Hepatocyte (in vitro differentiated cells): ENCODE results near the gene CDK10. TPM values are rescaled to one million over a fixed set of nuclear protein-coding genes. Genes with fewer than 3 reads are reported as not detected.
"Not testable (repeated sequence)": the region's sequence is repeated elsewhere in the genome, so short reads cannot be mapped to it uniquely, and the experiment has no call there.

Experiments used
- DNase-seq: peaks from one replicate; pipeline ENCODE4 v3.0.0-alpha.2; 2016; ENCODE audit warnings: low spot score
- H2AFZ ChIP-seq: fragments of 200-600 bp; sonication (generic); 2 replicates; pipeline ENCODE4 v1.6.0; 2016; ENCODE audit warnings: antibody characterized with exemption, mild to moderate bottlenecking
- H3K27ac ChIP-seq: fragments of 200-600 bp; sonication (generic); 2 replicates; pipeline ENCODE4 v1.5.1; 2016; ENCODE audit warnings: mild to moderate bottlenecking
- H3K27me3 ChIP-seq: fragments of 200-600 bp; sonication (generic); 2 replicates; pipeline ENCODE4 v1.6.1; 2016
- H3K36me3 ChIP-seq: fragments of 200-600 bp; sonication (generic); replicated peaks from 2 replicates; pipeline ENCODE4 v1.5.1; 2016; ENCODE audit warnings: low read depth; ENCODE audit not compliant: insufficient read depth
- H3K4me1 ChIP-seq: fragments of 200-600 bp; sonication (generic); 2 replicates; pipeline ENCODE4 v1.5.1; 2016; ENCODE audit warnings: mild to moderate bottlenecking, moderate library complexity; ENCODE audit not compliant: insufficient read depth
- H3K4me2 ChIP-seq: fragments of 200-600 bp; sonication (generic); 2 replicates; pipeline ENCODE4 v1.6.0; 2016
- H3K4me3 ChIP-seq: fragments of 200-600 bp; sonication (generic); 2 replicates; pipeline ENCODE4 v1.5.1; 2016; ENCODE audit warnings: mild to moderate bottlenecking
- H3K79me2 ChIP-seq: fragments of 200-600 bp; sonication (generic); 2 replicates; pipeline ENCODE4 v1.6.0; 2017; ENCODE audit warnings: mild to moderate bottlenecking
- H3K9me2 ChIP-seq: fragments of 200-600 bp; sonication (generic); replicated peaks from 2 replicates; pipeline ENCODE4 v1.6.0; 2017; ENCODE audit warnings: mild to moderate bottlenecking; ENCODE audit not compliant: insufficient read depth
- H3K9me3 ChIP-seq: fragments of 200-600 bp; sonication (generic); 2 replicates; pipeline ENCODE4 v1.5.1; 2016; ENCODE audit warnings: low read depth, mild to moderate bottlenecking
- H4K20me1 ChIP-seq: fragments of 200-600 bp; sonication (generic); 2 replicates; pipeline ENCODE4 v1.6.0; 2016; ENCODE audit warnings: mild to moderate bottlenecking; ENCODE audit not compliant: insufficient read depth, poor library complexity, severe bottlenecking
- EZH2 ChIP-seq: fragments of 200-600 bp; sonication (generic); IDR thresholded peaks from 2 replicates; pipeline ENCODE4 v1.6.1; 2016; ENCODE audit warnings: antibody characterized with exemption, mild to moderate bottlenecking, borderline replicate concordance
- EZH2phosphoT487 ChIP-seq: fragments of 200-600 bp; sonication (generic); IDR thresholded peaks from one replicate; pipeline ENCODE4 v1.6.1; 2018; ENCODE audit warnings: antibody characterized with exemption, mild to moderate bottlenecking, low read depth, moderate library complexity; ENCODE audit not compliant: unreplicated experiment, severe bottlenecking
- WGBS: methylation state at CpG from one replicate; pipeline ENCODE4 v1.1.6; 2016; ENCODE audit warnings: low lambda C conversion rate; ENCODE audit errors: missing lambda C conversion rate; 5-methylcytosine and 5-hydroxymethylcytosine counted together
- polyA plus RNA-seq: library from polyadenylated mRNA; unstranded; fragments of >200 nt; fragmentation: Nextera tagmentation; extraction: Ambion mirVana; gene quantifications from 2 replicates; pipeline ENCODE4 v1.2.1, GENCODE V29; 2016
- total RNA-seq: library from RNA; depleted of rRNA; stranded (reverse); fragments of >200 nt; gene quantifications from 2 replicates; pipeline ENCODE4 v1.2.3, GENCODE V29; 2014
- TF ChIP-seq, protein P1 (sequence below): fragments of 200-600 bp; sonication (generic); IDR thresholded peaks from 2 replicates; pipeline ENCODE4 v1.5.1; 2016; ENCODE audit warnings: antibody characterized with exemption, mild to moderate bottlenecking; ENCODE audit not compliant: poor library complexity

CDK10 gene
- total and polyA plus RNA-seq, 2 experiments from 2014 or later: 70.4 to 155 TPM

DNA sequence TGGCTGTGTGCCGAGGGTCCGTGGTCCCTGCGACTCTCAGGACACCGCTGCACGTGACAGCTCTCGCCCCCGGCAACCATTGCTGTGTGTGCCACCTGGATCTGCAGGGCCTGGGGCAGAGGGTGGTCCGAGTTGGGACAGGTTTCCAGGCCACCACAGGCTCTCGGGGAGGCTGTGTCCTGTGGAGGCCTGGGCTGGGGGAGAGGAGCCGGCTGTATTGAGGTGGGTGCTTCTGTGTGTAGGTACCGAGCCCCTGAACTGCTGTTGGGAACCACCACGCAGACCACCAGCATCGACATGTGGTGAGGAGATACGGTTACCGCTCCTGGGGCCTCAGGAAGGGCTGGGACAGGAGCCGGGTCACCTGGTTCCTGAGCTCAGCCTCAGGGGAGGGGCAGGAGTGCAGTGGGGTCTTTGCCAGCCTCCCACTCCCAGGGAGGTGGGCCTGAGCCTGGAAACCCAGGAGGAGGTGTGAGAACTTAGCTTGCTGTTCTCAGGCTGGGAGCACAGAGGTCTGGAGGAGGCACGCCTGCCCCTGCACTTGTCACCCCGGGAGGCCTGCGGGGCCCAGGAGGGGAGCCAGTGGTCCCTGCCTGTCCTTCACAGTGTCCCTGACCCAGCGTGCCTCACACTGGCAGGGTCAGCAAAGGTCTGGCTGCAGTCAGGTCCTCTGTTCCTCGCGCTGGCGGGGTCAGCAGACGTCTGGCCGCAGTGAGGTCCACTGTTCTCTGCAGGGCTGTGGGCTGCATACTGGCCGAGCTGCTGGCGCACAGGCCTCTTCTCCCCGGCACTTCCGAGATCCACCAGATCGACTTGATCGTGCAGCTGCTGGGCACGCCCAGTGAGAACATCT, 7.7 kb downstream of the CDK10 start:
- WGBS: 96% methylated on average over 28 of the region's 32 CpGs
- peaks cover under 1% of the 10 kb centered on the region for H4K20me1 ChIP-seq
- TF ChIP-seq, protein P1, sequence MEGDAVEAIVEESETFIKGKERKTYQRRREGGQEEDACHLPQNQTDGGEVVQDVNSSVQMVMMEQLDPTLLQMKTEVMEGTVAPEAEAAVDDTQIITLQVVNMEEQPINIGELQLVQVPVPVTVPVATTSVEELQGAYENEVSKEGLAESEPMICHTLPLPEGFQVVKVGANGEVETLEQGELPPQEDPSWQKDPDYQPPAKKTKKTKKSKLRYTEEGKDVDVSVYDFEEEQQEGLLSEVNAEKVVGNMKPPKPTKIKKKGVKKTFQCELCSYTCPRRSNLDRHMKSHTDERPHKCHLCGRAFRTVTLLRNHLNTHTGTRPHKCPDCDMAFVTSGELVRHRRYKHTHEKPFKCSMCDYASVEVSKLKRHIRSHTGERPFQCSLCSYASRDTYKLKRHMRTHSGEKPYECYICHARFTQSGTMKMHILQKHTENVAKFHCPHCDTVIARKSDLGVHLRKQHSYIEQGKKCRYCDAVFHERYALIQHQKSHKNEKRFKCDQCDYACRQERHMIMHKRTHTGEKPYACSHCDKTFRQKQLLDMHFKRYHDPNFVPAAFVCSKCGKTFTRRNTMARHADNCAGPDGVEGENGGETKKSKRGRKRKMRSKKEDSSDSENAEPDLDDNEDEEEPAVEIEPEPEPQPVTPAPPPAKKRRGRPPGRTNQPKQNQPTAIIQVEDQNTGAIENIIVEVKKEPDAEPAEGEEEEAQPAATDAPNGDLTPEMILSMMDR: no peak
- TF ChIP-seq EZH2: no peak
- TF ChIP-seq EZH2phosphoT487: no peak

DNA sequence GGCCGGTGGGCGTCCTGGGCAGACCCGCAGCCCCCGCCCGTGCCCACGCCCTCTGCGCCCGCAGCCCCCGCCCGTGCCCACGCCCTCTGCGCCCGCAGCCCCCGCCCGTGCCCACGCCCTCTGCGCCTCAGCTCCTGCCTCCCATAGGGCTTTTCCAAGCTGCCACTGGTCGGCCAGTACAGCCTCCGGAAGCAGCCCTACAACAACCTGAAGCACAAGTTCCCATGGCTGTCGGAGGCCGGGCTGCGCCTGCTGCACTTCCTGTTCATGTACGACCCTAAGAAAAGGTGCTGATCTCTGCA, 8.2 kb downstream of the CDK10 start:
- H3K9me2 ChIP-seq, H3K4me3 ChIP-seq, H3K27me3 ChIP-seq, H2AFZ ChIP-seq, H3K36me3 ChIP-seq, H3K27ac ChIP-seq, H3K9me3 ChIP-seq, DNase-seq, H3K4me2 ChIP-seq, H4K20me1 ChIP-seq, H3K4me1 ChIP-seq: not testable (repeated sequence)
- WGBS: 92% methylated on average over 11 of the region's 23 CpGs
- peaks cover 12% of the 10 kb centered on the region for H3K79me2 ChIP-seq

More for the DNA sequence above, 7.7 kb downstream of the CDK10 start:
- H3K79me2 ChIP-seq: peaks cover 17% of the 10 kb centered on the region
- H3K9me2 ChIP-seq: no peaks in the 10 kb centered on the region
- no peaks in the 10 kb centered on the region for H3K4me1 ChIP-seq
- no peak overlapping the region for H3K27ac ChIP-seq
- DNase-seq: no peak
- H3K4me3 ChIP-seq: no peak overlapping the region
- no peaks in the 10 kb centered on the region for H3K9me3 ChIP-seq
- H3K36me3 ChIP-seq: no peaks in the 10 kb centered on the region
- no peak overlapping the region for H3K4me2 ChIP-seq
- H3K27me3 ChIP-seq: no peaks in the 10 kb centered on the region
- H2AFZ ChIP-seq: no peak overlapping the region

DNA sequence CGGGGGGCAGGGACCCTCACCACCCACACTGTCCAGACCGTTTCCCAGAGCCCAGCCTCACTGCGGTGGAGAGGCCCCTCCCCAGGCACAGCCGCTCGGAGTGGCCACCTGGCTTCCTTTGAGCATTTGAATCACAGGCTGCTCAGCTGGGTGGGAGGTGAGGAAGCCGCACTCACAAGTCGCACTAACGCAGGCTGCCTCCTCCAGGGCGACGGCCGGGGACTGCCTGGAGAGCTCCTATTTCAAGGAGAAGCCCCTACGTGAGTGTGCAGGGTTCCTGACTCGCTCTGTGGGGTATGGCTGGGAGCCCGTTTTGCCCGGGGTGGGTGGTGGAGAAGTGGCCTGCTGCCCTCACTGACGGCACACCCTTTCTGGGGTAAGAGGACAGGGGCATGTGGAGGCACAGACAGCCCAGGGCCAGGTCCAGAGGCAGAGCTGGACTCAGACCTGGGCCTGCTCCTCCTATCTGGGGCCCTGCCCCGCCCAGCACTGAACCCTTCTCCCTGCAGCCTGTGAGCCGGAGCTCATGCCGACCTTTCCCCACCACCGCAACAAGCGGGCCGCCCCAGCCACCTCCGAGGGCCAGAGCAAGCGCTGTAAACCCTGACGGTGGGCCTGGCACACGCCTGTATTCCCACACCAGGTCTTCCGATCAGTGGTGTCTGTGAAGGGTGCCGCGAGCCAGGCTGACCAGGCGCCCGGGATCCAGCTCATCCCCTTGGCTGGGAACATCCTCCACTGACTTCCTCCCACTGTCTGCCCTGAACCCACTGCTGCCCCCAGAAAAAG, 8.8 kb downstream of the CDK10 start:
- Histone ChIP-seq H4K20me1 (peaks cover 9% of the 10 kb centered on the region), H3K9me3 (no peaks in the 10 kb centered on the region), H3K9me2 (no peaks in the 10 kb centered on the region), H3K36me3 (no peaks in the 10 kb centered on the region), H2AFZ (no peak overlapping the region), H3K4me2 (no peak overlapping the region), H3K4me3 (no peak overlapping the region), H3K27me3 (no peaks in the 10 kb centered on the region), H3K4me1 (peaks cover 5% of the 10 kb centered on the region), H3K79me2 (peaks cover 6% of the 10 kb centered on the region), H3K27ac (no peak overlapping the region)
- 92% methylated on average over 30 of the region's 31 CpGs for WGBS
- TF ChIP-seq, protein P1: no peak
- TF ChIP-seq EZH2: no peak
- TF ChIP-seq EZH2phosphoT487: no peak
- peak; percentile 11 for DNase-seq
